DOHH2 (cell line): Measurements from ENCODE around the gene C1orf141.

Source experiments
- EZH2phosphoT487 ChIP-seq: fragments of 200-600 bp; sonication (generic); IDR thresholded peaks from 2 replicates; pipeline ENCODE4 v1.6.1; 2017; ENCODE audit warnings: borderline replicate concordance, mild to moderate bottlenecking, antibody characterized with exemption, low read length, moderate library complexity, mixed read lengths
- TF ChIP-seq, protein P1 (sequence below): fragments of 200-600 bp; sonication (generic); IDR thresholded peaks from one replicate; pipeline ENCODE4 v1.5.1; 2014; ENCODE audit warnings: antibody characterized with exemption, mild to moderate bottlenecking, low read depth, low read length; ENCODE audit not compliant: poor library complexity, severe bottlenecking

DNA sequence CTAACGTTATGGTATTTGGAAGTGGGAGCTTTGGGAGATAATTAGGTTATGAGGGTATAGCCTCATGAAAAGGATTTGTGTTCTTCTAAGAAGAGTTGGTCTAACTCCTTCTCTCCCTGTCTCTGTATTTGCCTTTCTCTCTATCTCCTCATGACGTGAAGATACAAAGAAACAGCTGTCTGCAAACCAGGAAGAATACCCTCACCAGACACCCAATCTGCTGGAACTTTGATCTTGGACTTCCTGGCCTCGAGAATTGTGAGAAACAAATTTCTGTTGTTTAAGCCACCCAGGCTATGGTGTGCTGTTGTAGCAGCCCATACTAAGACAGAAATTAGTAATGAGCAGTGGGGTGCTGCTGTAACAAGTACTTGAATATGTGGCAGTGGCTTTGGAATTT, 16.1 kb downstream of the C1orf141 start:
- TF ChIP-seq, protein P1, sequence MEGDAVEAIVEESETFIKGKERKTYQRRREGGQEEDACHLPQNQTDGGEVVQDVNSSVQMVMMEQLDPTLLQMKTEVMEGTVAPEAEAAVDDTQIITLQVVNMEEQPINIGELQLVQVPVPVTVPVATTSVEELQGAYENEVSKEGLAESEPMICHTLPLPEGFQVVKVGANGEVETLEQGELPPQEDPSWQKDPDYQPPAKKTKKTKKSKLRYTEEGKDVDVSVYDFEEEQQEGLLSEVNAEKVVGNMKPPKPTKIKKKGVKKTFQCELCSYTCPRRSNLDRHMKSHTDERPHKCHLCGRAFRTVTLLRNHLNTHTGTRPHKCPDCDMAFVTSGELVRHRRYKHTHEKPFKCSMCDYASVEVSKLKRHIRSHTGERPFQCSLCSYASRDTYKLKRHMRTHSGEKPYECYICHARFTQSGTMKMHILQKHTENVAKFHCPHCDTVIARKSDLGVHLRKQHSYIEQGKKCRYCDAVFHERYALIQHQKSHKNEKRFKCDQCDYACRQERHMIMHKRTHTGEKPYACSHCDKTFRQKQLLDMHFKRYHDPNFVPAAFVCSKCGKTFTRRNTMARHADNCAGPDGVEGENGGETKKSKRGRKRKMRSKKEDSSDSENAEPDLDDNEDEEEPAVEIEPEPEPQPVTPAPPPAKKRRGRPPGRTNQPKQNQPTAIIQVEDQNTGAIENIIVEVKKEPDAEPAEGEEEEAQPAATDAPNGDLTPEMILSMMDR = no peak
- TF ChIP-seq EZH2phosphoT487 = no peak
